B cell (primary cell): ENCODE results near the gene HLA-DRB1. TPM values are rescaled to one million over a fixed set of nuclear protein-coding genes. Genes with fewer than 3 reads are reported as not detected.

Source experiments
- ATAC-seq: fragments of 200-7000 bp; cut with Tn5 transposase; one replicate; pipeline ENCODE4 v1.10.0; 2021; ENCODE audit warnings: low read depth, mild to moderate bottlenecking, moderate number of reproducible peaks, moderate library complexity
- CTCF ChIA-PET: fragments of 350-600 bp; sonication (Branson Sonifier 250); formaldehyde crosslinking; loops from one replicate; lab custom pipeline; 2021; ENCODE audit warnings: antibody characterized with exemption, inconsistent platforms; lab: Charles Lee
- POLR2A ChIA-PET: fragments of 350-600 bp; sonication (Branson Sonifier 250); formaldehyde crosslinking; loops from one replicate; lab custom pipeline; 2021; ENCODE audit warnings: antibody characterized with exemption; lab: Charles Lee
- DNase-seq: peaks from one replicate; pipeline ENCODE4 v3.0.0; 2013
- H2AFZ ChIP-seq: 2 replicates; pipeline ENCODE4 v1.6.1; 2012; ENCODE audit warnings: mild to moderate bottlenecking, low read depth, low read length; ENCODE audit not compliant: insufficient read depth, poor library complexity, severe bottlenecking
- H3K27ac ChIP-seq, 2 donors: 1 replicate in 1 of 2; 2 replicates in 1 of 2; pipeline ENCODE4 v1.5.1; 2012 to 2013; ENCODE audit warnings: low read length in 2 of 2, mild to moderate bottlenecking in 2 of 2, moderate library complexity in 1 of 2
- H3K27me3 ChIP-seq, 4 experiments: fragments of 200-600 bp in 1 of 4; sonication (generic) in 1 of 4; replicated peaks in 1 of 4; 1 replicate in 2 of 4; 2 replicates in 2 of 4; pipeline versions ENCODE4 v1.6.1 to v1.7.0; 2013 to 2016; ENCODE audit warnings: low read length in 3 of 4, mild to moderate bottlenecking in 2 of 4, mixed read lengths in 1 of 4, moderate library complexity in 1 of 4; ENCODE audit not compliant: insufficient read depth in 4 of 4, control insufficient read depth in 3 of 4; ENCODE audit errors: control extremely low read depth in 1 of 4
- H3K36me3 ChIP-seq, 2 experiments: replicated peaks in 1 of 2; 1 replicate in 1 of 2; 2 replicates in 1 of 2; pipeline versions ENCODE4 v1.6.1 to v1.7.1; 2013; ENCODE audit warnings: low read length in 1 of 2; ENCODE audit not compliant: insufficient read depth in 2 of 2, control insufficient read depth in 1 of 2; ENCODE audit errors: control extremely low read depth in 1 of 2, extremely low read depth in 1 of 2
- H3K4me1 ChIP-seq, 2 donors: fragments of 200-600 bp in 1 of 2; sonication (generic) in 1 of 2; 1 replicate in 1 of 2; 2 replicates in 1 of 2; pipeline versions ENCODE4 v1.5.1 to v1.6.1; 2013 to 2017; ENCODE audit warnings: low read length in 2 of 2; ENCODE audit not compliant: control insufficient read depth in 2 of 2, insufficient read depth in 2 of 2
- H3K4me2 ChIP-seq: replicated peaks from 2 replicates; pipeline ENCODE3; 2012; ENCODE audit warnings: mild to moderate bottlenecking, low read depth, low read length; ENCODE audit not compliant: poor library complexity, severe bottlenecking
- H3K4me3 ChIP-seq, 5 experiments: fragments of 200-600 bp in 1 of 5; sonication (generic) in 1 of 5; 1 replicate in 3 of 5; 2 replicates in 2 of 5; pipeline versions ENCODE4 v1.5.1 to v1.7.0; 2011 to 2016; ENCODE audit warnings: low read length in 4 of 5, mild to moderate bottlenecking in 4 of 5, low read depth in 2 of 5, control low read depth in 1 of 5, moderate library complexity in 1 of 5; ENCODE audit not compliant: insufficient read depth in 1 of 5; ENCODE audit errors: control extremely low read depth in 1 of 5, extremely low read depth in 1 of 5
- H3K79me2 ChIP-seq: fragments of 200-600 bp; sonication (generic); one replicate; pipeline ENCODE4 v1.6.0; 2016; ENCODE audit warnings: low read length; ENCODE audit not compliant: control insufficient read depth, insufficient read depth
- H3K9ac ChIP-seq: fragments of 200-600 bp; sonication (generic); 2 replicates; pipeline ENCODE4 v1.6.1; 2017; ENCODE audit warnings: mild to moderate bottlenecking, low read length, moderate library complexity
- H3K9me3 ChIP-seq, 3 donors: one replicate each; pipeline versions ENCODE4 v1.6.1 to v1.7.1; 2013; ENCODE audit warnings: low read length in 2 of 3; ENCODE audit not compliant: control insufficient read depth in 2 of 3, insufficient read depth in 1 of 3; ENCODE audit errors: control extremely low read depth in 1 of 3
- H4K20me1 ChIP-seq: 2 replicates; pipeline ENCODE4 v1.6.0; 2012; ENCODE audit warnings: mild to moderate bottlenecking, low read length; ENCODE audit not compliant: insufficient read depth, control insufficient read depth, poor library complexity, severe bottlenecking
- H3K27ac Mint-ChIP-seq: one replicate; pipeline ENCODE4 v1.8.0; 2021; ENCODE audit warnings: mixed read lengths
- H3K27me3 Mint-ChIP-seq: one replicate; pipeline ENCODE4 v1.8.0; 2021; ENCODE audit warnings: mixed read lengths
- H3K4me1 Mint-ChIP-seq: one replicate; pipeline ENCODE4 v1.8.0; 2021; ENCODE audit warnings: mixed read lengths
- H3K4me3 Mint-ChIP-seq: one replicate; pipeline ENCODE4 v1.8.0; 2021; ENCODE audit warnings: mixed read lengths
- H3K9me3 Mint-ChIP-seq: one replicate; pipeline ENCODE4 v1.8.0; 2022; ENCODE audit warnings: mixed read lengths; ENCODE audit not compliant: insufficient read depth
- EZH2 ChIP-seq: IDR thresholded peaks from 2 replicates; pipeline ENCODE4 v1.6.1; 2012; ENCODE audit warnings: borderline replicate concordance, low read depth, mild to moderate bottlenecking, moderate library complexity, low read length; ENCODE audit not compliant: insufficient read depth, poor library complexity, severe bottlenecking
- WGBS: methylation state at CpG from one replicate; pipeline ENCODE4 v1.1.5; 2013; ENCODE audit warnings: missing lambda C conversion rate; ENCODE audit not compliant: insufficient coverage; 5-methylcytosine and 5-hydroxymethylcytosine counted together
- intact Hi-C: fragments of 100-400 bp; cut with micrococcal nuclease; formaldehyde crosslinking; loops from one replicate; pipeline ENCODE4 v1.10.0; 2022
- polyA plus RNA-seq: library from polyadenylated mRNA; depleted of rRNA; stranded (reverse); fragments of >200 nt; gene quantifications from 2 replicates; pipeline ENCODE4 v1.2.3, GENCODE V29; 2012
- total RNA-seq, 2 donors: library from RNA; stranded (reverse); fragments of 120-200 nt in 1 of 2; gene quantifications; 1 replicate in 1 of 2; 2 replicates in 1 of 2; pipeline versions ENCODE4 v1.2.3 to v1.2.4, GENCODE V29; 2013 to 2022
- TF ChIP-seq, protein P1 (sequence below): fragments of 200-600 bp; IDR thresholded peaks from one replicate; pipeline ENCODE4 v1.8.0; 2022; ENCODE audit warnings: antibody characterized with exemption, mild to moderate bottlenecking

HLA-DRB1 gene
- total and polyA plus RNA-seq, 2 donors (not counting 1 experiment from before 2014, with no cell fraction given): 559 to 1,240 TPM

GRCh38 chr6:32638532-32639219 is 49.0 kb upstream of the HLA-DRB1 start:
- Mint-ChIP-seq H3K9me3 (no peaks in the 10 kb centered on the region), H3K27ac (peak overlapping the region; percentile 99), H3K27me3 (no peaks in the 10 kb centered on the region), H3K4me3 (peak overlapping the region; percentile 99), H3K4me1 (peaks cover 74% of the 10 kb centered on the region)
- peak overlapping the region; percentile 80 for H3K4me2 ChIP-seq
- ATAC-seq (peak; percentile 20), DNase-seq (peak; percentile 27)
- POLR2A ChIA-PET: interaction anchor here (0.6 to 6.6 kb wide), 16 partner anchors 11 to 197 kb away, joined by 3 to 82 read pairs (median 4); partner anchors contain the start of genes HLA-DQA2 and HLA-DQB1
- intact Hi-C loops: loop anchor here (5.0 kb wide), 1 partner anchor 36 kb away; no protein-coding TSS in a partner anchor
- peaks cover 58% of the 10 kb centered on the region for H3K79me2 ChIP-seq
- H3K27me3 ChIP-seq: no peaks in the 10 kb centered on the region
- CTCF ChIA-PET: interaction anchor here (0.9 to 7.7 kb wide), 5 partner anchors 16 to 230 kb away, joined by 4 to 59 read pairs (median 11); no protein-coding TSS in a partner anchor
- H4K20me1 ChIP-seq: no peaks in the 10 kb centered on the region
- no peak for TF ChIP-seq EZH2
- TF ChIP-seq, protein P1, sequence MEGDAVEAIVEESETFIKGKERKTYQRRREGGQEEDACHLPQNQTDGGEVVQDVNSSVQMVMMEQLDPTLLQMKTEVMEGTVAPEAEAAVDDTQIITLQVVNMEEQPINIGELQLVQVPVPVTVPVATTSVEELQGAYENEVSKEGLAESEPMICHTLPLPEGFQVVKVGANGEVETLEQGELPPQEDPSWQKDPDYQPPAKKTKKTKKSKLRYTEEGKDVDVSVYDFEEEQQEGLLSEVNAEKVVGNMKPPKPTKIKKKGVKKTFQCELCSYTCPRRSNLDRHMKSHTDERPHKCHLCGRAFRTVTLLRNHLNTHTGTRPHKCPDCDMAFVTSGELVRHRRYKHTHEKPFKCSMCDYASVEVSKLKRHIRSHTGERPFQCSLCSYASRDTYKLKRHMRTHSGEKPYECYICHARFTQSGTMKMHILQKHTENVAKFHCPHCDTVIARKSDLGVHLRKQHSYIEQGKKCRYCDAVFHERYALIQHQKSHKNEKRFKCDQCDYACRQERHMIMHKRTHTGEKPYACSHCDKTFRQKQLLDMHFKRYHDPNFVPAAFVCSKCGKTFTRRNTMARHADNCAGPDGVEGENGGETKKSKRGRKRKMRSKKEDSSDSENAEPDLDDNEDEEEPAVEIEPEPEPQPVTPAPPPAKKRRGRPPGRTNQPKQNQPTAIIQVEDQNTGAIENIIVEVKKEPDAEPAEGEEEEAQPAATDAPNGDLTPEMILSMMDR: no peak
- peaks cover 31 to 44% of the 10 kb centered on the region in 2 donors for H3K4me1 ChIP-seq
- H3K27ac ChIP-seq: peak overlapping the region; percentile 12 to 98
- H3K36me3 ChIP-seq: peaks cover 0 to 6% of the 10 kb centered on the region in 2 experiments
- WGBS: no CpG with 5 or more reads among the region's 9 CpGs
- no peaks in the 10 kb centered on the region for H3K9me3 ChIP-seq
- peak overlapping the region in 4 of 5 experiments; percentile 49 to 100 (median 72) for H3K4me3 ChIP-seq
- peak overlapping the region; percentile 100 for H3K9ac ChIP-seq
- no peak overlapping the region for H2AFZ ChIP-seq
